ENCODE measurements around the gene USP14.

- TF ChIP-seq TARDBP (IDR thresholded peaks at IDR 0.05) (no peak), ZNF384 (IDR thresholded peaks at IDR 0.05) (no peak), SUZ12 (IDR thresholded peaks at IDR 0.05) (no peak), NFRKB (IDR thresholded peaks at IDR 0.05) (no peak), SP1 (IDR thresholded peaks at IDR 0.05) (no peak), BHLHE40 (IDR thresholded peaks at IDR 0.05; ENCODE audit: borderline replicate concordance) (no peak), HDGF (IDR thresholded peaks at IDR 0.05; ENCODE audit: borderline replicate concordance) (no peak), ELF4 (IDR thresholded peaks at IDR 0.05) (no peak), FOXK2 (IDR thresholded peaks at IDR 0.05) (no peak), LEF1 (IDR thresholded peaks at IDR 0.05; ENCODE audit: borderline replicate concordance) (no peak), FOXM1 (IDR thresholded peaks at IDR 0.05; ENCODE audit: borderline replicate concordance) (no peak), FOXA1 (IDR thresholded peaks at IDR 0.05) (no peak), L3MBTL2 (conservative IDR thresholded peaks at IDR 0.05) (no peak)
- TF ChIP-seq, protein P1, sequence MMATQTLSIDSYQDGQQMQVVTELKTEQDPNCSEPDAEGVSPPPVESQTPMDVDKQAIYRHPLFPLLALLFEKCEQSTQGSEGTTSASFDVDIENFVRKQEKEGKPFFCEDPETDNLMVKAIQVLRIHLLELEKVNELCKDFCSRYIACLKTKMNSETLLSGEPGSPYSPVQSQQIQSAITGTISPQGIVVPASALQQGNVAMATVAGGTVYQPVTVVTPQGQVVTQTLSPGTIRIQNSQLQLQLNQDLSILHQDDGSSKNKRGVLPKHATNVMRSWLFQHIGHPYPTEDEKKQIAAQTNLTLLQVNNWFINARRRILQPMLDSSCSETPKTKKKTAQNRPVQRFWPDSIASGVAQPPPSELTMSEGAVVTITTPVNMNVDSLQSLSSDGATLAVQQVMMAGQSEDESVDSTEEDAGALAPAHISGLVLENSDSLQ (IDR thresholded peaks at IDR 0.05), result no peak
Measured at GRCh38 chr18:227902-228301, 69.5 kb downstream of the USP14 start.

Measured in HEK293T (cell line).